ENCODE measurements around the gene CNGA2.

Gene CNGA2

DNA sequence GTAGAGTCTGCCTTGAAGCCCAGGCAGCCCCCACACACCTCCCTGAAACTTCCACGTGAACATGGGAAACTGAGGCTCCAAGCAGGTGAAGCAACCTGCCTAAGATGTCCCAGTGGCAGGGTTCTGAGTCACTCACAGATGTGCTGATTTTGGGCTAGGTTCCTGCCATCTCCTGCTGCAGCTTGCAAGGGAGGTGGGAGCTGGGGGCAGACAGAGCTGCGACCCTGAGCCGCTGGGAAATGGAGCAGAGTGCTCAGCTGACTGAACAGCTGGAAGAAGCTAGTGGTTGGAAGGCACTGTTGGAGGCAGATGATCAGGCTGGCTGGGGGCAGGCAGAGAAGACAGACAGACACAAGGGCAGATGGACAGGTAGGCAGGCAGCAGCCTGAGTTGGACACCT lies 22.3 kb upstream of the CNGA2 start:
- no peak for DNase-seq (ENCODE audit: low read depth in 2 of 2)

DNA sequence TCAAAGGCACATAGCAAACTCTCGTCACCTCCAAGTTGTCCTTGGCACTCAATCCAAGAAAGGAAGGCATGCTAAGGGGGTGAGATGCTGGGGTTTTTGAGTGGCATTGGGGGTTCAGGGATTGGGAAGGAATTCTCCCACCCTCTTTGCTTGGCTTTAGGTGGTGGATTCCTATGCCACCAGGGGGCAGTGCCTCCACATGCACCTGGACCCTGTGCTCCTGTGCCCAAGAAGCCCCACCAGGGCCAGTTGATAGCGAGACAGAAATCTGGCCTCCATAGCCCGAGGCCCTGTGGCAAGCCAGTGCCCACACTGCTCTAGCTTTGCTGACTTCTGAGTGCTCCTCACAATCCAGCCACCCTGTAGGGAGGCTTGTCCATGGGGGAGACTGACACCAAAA lies 20.7 kb upstream of the CNGA2 start:
- peak in 1 of 2 donors; percentile 1 for DNase-seq (ENCODE audit: low read depth in 2 of 2)

DNA sequence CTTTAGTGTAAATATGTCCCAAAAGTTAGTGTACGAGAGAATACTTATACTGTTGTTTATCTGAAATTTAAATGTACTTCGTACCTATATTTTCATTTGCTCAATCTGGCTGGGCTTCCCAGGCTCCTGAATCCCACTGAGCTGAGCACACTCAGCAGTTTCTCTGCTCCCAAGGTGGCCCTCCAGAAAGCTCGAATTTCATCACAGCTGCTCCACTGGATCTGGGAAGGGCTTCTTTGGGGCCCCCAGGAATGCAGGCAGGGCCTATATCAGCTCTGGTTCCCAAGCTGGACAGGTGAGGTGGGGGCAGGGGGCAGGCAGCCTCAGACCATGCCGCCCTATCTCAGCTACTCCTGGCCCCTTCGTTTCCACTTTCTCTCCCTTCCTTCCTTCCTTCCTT lies 20.2 kb upstream of the CNGA2 start:
- DNase-seq (ENCODE audit: low read depth in 2 of 2): no peak

DNA sequence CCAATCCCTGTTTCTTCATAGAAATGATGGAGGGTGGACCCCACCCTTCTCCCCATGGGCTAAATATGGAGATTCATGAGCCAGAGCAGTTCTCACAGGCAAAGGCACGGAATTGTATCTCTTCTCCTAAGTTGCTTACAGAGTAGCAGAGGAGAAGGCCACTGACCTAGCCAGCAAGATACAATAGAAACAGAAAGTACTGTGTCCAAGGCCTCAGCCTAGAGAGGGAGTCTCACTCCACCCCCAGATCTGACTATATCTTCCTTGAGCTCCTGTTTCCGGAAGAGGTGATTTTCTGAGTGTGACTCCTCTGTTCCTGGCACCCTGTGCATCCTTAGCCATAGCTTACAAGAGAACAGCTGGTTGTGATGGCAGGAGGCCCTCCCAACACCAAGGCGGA lies 18.8 kb upstream of the CNGA2 start, which contains the start of gene FATE1:
Gene FATE1, plus strand, starts transcription at position 284 of the 400 bp plus-strand sequence. Its CDS starts 85 bp downstream, at position 369.
- no peak for DNase-seq (ENCODE audit: low read depth in 2 of 2)

DNA sequence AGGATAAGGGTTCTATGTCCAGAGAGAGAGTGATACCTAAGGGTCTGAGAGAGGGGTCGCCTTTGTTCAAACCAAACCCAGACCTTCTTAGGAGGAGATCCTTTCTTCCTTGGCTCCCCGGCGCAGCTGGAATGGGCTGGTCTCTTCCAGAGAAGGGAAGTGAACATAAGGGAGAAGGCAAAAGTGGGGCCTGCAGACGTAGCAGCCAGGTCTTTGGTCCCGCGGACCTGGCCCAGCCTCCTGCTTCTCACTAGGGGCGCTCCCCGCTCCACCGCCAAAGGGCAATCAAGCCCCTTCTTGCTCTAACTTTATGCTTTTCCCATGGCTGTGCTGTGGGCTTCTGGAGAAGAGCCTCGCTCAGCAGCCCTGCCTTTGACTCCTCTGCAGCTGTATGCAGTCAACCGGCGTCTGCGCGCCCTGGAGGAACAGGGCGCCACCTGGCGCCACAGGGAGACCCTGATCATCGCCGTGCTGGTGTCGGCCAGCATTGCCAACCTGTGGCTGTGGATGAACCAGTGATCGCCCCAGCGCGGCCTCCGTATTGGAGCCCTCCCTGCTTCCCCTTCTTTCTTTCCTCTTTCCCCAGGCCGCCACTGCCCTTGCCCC lies 12.2 kb upstream of the CNGA2 start:
- no peak for DNase-seq (ENCODE audit: low read depth in 2 of 2)

DNA sequence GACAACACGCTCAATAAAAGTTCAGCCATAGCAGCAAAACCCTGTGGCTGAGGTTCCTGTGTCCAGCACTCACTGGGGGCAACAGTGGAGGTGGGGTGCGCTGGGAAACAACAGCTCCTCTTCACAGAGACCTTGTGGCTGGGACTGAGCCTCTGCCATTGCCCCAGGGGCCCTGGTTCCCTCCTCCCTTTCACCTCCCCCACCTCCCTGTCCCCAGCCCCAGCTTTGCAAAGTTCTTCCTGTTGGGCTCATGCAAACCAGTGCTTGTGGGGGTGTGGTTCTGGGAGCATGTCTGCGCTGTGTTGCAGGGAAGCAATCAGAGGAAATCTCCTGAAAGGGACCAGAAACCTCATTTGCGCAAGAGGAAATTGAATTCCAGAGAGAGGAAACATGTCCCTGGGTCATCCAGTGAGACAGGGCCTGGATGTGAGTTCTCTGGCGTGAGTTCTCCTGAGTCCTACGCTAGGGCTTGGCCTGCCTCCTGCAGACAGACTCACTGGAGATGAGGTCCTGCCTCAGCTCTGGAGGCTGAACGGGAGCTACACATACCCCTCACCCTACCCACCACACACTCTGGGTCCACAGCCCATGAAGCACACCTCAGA lies 11.3 kb upstream of the CNGA2 start:
- DNase-seq (ENCODE audit: low read depth in 2 of 2): no peak

DNA sequence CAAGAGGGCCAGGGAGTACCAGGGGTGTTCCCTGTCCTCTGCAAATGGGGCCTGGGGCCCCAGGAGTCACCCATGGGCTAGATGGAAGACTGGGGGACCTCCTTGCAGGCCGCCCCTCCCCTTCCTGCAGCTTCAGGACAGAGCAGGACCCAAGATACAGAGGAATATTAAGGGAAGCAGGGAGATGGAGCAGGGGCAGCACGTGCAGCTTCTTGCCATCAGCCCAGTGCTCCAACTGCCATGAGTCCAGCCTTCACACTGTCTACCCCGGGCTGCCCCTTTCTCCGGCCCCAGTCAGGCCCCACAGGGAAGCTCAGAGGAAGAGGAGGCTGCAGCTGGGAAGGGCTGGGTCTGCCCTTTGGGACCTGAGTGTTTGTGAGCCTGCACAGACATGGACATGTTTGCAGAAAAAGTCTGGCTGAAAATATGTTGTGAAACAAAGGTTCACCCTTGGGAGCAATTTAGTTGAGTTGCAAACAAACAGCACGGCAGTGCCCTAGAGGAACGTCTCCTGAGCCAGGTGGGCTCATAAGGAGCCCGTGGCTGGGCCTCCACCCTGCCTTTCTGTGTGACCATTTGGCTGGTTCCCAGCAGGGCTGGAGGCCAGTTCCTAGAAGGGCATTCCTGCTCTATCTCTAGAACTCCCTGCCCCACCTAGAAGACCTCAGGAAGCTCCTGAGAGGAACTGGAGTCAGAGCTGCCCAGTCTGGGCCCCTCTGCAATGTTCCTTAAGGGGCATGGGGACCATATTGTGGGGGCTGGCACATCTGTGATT lies 9.8 kb upstream of the CNGA2 start:
- DNase-seq (ENCODE audit: low read depth in 2 of 2): no peak

DNA sequence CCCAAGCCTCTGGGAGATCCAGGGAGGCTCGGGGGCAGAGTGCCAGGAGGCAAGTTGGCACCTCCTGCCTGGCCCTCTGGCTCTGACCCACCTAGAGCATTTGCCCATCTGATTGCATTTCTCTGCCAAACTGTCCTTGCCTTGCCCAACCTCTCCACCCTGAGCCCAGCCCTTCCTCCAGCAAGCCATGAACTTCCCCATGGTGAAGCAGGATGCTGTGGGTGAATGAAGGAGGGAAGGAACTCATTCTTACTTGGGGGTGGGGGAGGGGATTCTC lies 9.3 kb upstream of the CNGA2 start:
- DNase-seq (ENCODE audit: low read depth in 2 of 2): no peak

DNA sequence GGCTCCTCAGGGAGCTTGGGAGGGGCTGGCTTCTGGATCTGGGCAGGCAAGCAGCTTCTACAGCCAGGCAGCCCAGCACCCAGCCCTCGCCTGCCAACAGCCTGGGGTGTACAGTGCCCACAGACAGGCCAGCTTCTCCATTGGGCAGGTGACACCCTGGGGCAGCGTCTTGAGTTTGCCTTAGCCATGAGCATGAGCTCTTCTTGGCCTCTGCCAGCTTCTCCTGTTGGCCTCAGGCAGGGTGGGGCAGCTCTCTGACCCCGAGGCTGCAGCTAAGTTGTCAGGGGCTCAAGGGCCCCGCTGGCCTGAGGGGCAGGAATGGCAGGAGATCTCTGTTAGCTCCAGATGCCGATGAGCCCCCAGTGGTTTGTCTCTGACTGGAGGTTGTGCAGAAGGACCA lies 7.8 kb upstream of the CNGA2 start:
- no peak for DNase-seq (ENCODE audit: low read depth in 2 of 2)

DNA sequence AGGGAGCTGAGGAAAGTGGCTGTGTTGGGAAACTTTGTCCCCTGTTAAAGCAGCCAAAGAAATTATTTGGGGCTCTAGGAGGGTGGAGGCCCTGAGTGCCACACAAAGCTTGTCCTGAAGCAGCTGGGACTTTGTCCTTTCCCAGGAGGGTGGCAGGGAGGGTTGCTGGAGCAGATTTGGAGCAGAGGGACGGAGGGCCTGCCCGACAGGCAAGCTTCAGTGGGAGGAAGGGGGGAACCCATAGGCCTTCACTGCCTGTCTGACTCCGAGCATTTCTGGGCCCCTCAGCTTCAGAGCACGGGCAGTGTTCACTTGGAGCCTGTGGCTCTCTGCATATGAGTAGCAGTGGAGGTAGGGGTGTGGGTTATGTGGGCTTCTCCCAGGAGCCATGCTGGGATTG lies 7.2 kb upstream of the CNGA2 start:
- no peak for DNase-seq (ENCODE audit: low read depth in 2 of 2)

DNA sequence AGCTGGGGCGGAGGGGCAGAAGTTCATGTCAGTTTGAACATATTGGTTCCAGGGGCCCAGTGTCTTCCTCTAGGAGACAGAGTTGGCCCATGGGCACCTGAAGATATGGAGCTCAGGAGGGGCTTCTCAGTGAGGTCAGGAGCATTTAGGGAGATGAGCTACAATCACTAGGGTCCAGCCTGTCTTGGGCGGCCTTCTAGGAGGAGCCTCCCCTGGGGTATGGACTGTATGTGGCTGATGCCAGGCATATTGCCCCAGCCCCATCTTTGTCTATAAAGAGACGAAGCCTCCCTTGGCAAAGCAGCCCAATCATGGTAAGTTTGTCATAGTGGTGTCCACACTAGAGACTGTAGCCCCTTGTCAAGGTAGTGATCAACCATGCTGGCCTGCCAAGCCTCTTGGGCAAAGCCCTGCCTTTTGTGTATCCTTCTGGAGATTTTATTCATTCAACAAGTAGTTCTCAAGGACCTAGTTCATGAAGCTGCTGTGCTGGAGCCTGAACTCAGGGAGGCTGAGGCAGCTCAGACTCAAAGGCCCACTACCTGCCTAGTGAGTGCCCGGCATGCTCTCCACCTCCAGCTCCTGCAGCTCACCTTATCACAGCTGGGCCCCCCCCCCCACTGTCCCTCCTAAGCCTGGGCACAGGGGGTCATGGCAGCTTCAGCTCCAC lies 5.4 kb upstream of the CNGA2 start:
- no peak for DNase-seq (ENCODE audit: low read depth in 2 of 2)

DNA sequence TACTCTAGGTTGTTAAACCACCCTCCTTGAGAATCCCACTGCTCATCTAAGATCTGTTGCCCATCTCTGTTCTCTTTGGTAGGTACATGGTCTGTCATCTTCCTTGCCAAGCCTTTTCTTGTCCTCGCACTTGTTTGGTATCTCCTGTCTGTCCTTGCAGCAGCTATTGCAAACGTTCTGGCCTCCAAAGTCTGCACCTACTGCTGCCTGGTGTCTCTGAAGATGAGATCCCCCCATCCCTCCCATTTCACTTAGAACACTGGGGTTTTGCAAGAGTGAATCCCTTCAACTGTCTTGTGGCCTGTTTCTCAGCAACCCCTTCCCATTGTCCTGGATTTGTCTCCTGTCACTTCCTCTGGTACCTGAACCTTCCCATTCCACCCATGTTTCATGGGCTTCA lies 673 bp downstream of the CNGA2 start:
- no peak for DNase-seq (ENCODE audit: low read depth in 2 of 2)

DNA sequence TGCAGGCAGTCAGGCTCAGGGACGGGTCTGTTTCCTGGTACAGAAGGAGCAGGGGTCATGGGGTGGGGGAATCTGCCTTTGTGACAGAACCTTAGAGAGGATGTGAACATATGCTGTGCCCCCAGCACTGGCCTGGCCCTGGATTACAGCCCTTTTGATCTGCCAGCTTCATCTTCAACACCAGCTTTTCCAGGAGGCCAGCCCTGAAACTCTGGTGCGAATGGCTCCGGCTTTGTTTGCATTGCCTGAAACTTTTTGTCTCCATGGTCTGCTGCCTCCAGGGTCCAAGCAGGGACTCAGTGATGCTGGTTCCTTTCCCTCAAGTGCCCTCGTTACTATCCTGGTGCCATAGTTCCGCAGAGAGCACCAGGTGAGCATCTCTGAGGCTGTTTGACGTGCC lies 2.1 kb downstream of the CNGA2 start:
- no peak for DNase-seq (ENCODE audit: low read depth in 2 of 2)

DNA sequence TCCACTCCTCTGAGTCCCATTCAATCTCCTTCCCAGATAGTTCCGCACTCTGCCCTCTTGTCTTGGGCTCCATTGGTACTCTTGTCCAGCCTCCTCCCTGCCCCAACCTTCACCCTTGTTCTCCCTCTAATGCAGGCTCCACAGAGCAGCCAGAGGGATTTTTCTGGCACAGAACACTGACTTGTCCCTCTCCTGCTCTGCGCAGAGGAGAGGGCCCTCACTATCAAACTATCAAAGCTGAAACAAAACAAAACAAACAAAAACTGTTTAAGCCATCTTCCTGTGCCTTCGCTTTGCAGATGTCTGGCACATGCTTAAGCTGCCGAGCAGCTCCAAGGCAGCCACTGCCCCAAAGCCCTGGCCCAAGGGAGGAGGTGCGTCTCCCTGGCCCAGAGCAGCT lies 2.9 kb downstream of the CNGA2 start:
- no peak for DNase-seq (ENCODE audit: low read depth in 2 of 2)

DNA sequence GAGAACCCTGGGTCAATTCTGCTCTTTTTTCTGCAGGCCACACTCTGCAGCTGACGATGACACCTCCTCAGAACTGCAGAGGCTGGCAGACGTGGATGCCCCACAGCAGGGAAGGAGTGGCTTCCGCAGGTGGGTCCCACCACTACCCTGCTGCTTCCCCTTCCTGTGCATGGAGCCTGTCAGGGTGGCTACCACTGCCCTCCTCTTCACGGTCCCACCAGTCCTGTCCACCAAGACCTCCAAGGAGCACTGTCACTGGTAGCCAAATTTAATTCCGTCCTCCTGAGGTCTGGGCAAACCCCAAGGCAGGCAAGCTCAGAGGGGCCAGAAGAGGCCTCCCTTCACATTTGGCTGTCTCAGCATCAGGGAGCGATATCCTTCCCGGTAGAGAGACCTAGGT lies 4.2 kb downstream of the CNGA2 start:
- no peak for DNase-seq (ENCODE audit: low read depth in 2 of 2)

DNA sequence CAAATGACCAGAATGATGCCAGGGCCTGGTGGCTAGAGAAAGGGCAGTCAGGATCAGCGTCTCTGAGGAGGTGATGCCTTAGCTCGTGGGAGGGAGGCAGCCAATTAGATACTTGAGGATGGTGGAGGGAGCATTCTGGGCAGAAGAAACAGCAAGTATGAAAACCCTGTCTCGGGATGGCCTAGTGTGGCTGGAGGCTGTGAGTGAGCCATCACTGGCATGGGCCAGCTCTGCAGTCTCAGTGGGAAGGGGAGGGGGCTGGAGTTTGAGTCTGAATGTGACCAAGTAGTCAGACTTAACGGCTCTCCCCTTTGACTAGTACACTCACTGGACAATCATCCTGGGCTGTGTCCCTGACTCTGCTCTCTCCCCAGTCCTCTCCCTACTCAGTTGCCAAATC lies 7.1 kb downstream of the CNGA2 start:
- no peak for DNase-seq (ENCODE audit: low read depth in 2 of 2)

DNA sequence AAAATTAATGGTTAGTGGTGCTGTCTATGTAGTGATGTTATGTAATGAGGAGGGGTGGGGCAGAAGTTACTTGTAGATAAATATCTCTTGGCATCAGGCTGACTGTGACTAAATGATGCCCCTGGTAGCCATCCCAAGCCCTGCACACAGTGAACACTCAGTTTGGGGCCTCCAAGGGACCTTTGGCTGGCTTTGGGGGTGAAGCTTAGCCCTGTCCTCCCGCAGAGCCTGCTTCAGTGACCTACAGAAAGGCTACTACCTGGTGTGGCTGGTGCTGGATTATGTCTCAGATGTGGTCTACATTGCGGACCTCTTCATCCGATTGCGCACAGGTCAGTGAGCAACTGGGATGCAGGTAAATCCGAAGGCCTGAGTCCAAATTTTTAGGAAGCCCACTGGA lies 7.8 kb downstream of the CNGA2 start:
- no peak for DNase-seq (ENCODE audit: low read depth in 2 of 2)

DNA sequence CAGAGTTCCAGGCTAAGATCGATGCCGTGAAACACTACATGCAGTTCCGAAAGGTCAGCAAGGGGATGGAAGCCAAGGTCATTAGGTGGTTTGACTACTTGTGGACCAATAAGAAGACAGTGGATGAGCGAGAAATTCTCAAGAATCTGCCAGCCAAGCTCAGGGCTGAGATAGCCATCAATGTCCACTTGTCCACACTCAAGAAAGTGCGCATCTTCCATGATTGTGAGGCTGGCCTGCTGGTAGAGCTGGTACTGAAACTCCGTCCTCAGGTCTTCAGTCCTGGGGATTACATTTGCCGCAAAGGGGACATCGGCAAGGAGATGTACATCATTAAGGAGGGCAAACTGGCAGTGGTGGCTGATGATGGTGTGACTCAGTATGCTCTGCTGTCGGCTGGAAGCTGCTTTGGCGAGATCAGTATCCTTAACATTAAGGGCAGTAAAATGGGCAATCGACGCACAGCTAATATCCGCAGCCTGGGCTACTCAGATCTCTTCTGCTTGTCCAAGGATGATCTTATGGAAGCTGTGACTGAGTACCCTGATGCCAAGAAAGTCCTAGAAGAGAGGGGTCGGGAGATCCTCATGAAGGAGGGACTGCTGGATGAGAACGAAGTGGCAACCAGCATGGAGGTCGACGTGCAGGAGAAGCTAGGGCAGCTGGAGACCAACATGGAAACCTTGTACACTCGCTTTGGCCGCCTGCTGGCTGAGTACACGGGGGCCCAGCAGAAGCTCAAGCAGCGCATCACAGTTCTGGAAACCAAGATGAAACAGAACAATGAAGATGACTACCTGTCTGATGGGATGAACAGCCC lies 9.3 kb downstream of the CNGA2 start:
- DNase-seq (ENCODE audit: low read depth in 2 of 2): no peak

DNA sequence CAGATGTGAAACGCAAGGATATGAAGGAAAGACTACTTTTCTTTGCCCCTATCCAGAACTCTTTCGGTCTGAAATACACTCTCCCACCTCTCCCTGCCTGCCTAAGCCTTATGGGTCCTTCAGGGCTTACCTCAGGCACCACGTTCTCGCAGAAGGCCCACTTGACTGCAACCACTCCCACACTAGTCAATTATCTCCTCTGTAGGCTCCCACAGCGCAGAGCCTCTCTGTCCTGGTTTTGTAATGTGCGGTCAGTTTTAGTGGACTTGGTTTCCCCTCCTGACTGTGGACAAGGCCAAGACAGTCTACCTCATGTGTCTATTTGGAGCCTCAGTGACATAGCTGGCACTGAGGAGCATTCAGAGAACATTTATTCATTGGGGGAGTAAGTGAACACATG lies 11.1 kb downstream of the CNGA2 start:
- DNase-seq (ENCODE audit: low read depth in 2 of 2): no peak

DNA sequence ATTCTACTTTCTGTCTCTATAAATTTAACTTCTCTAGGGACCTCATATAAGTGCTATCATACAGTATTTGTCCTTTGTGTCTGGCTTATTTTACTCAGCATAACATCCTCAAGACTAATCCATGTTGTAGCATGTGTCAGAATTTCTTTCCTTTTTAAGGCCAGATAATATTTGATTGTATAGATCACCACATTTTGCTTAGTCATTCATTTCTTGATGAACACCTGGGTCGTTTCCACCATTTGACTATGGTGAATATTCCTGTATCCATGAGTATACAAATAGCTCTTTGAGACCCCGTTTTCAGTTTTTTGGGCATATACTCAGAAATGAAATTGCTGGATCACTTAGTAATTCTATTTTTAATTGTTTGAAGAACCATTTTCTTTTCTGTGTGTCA lies 12.0 kb downstream of the CNGA2 start:
- no peak for DNase-seq (ENCODE audit: low read depth in 2 of 2)

DNA sequence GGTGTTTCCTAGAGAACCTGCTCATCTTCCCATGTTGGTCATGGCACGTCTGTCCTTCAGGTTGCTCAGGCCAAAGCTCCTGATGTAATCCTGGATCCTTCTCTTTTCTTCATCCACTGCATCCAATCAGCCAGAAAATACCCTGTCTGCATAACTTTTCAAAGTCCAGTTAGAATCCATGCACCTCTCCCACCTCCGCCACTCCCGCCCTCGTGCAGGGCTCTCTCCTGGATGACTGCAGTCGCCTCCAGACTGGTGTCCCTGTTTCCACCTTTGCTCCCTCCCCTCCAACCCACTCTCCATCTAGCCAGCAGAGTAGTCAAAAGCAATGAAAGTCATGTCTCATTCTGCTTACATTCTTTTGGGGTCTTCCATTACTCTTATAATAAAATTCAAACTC lies 16.0 kb downstream of the CNGA2 start:
- DNase-seq (ENCODE audit: low read depth in 2 of 2): no peak

DNA sequence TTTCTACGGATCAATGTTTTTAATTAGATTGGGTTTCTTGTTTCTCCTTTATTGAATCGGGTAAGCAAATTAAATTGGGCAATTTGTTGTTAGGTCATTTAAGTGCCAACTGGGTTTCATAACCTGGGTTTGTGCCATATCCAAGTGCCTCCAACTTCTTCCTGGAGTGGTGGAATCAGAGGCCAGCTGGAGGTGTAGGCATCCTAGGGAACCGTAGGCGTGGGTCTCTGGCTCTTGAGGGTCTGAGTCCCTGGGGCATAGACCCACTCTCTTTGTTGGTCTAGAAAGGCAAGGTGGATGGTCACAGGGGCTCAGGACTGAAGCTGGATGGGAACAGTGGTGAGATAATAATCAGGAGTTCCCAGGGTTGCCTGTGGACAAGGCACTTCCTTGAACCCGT lies 18.3 kb downstream of the CNGA2 start:
- no peak for DNase-seq (ENCODE audit: low read depth in 2 of 2)

Measured in stimulated activated CD4-positive, alpha-beta T cell treated with anti-CD3 and anti-CD28 coated beads, Interleukin-4, amount 100 ng/mL, for 48 hours (primary cell).